Measurements from ENCODE around the gene GNLY.
"Not testable (repeated sequence)": the region's sequence is repeated elsewhere in the genome, so short reads cannot be mapped to it uniquely, and the experiment has no call there.

Gene GNLY

GRCh38 chr2:85653996-85654395 lies 40.2 kb upstream of the GNLY start:
- H3K27me3 ChIP-seq (replicated peaks; ENCODE audit: control insufficient read depth, insufficient read depth, low read length, poor library complexity, severe bottlenecking): no peaks in the 10 kb centered on the region
- H3K4me3 ChIP-seq (ENCODE audit: insufficient read depth, low read depth, low read length, poor library complexity, severe bottlenecking): no peak overlapping the region
- H3K36me3 ChIP-seq (ENCODE audit: control insufficient read depth, insufficient read depth, low read length): peaks cover 9% of the 10 kb centered on the region
- DNase-seq: no peak
- H3K9me3 ChIP-seq (ENCODE audit: control insufficient read depth, low read length): no peaks in the 10 kb centered on the region
- no peaks in the 10 kb centered on the region for H3K4me1 ChIP-seq (ENCODE audit: control insufficient read depth, insufficient read depth, low read length, poor library complexity, severe bottlenecking)
- no peak overlapping the region for H3K27ac ChIP-seq (ENCODE audit: insufficient read depth, low read length, poor library complexity, severe bottlenecking)

DNA sequence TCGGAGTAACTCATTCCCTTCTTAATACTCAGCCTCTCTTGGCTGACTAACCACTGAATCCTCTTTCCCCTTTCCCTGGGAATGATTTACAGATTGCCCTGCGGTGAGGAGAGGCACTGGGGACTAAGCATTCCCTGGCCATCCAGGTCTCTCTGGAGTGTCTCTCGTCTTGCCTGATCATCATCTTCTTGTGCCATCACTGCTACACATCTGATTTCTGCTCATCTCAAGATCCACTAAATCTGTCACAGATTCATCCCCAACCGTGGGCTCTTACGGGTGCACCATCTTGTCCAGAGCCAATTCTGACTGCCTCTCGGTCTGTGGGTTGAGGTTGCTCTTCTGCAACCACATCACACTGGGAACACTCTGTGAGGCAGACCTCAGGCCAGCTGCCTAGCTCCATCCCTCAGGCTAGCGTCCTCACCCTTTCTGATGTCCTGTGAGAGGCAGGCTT lies 38.2 kb upstream of the GNLY start:
- Histone ChIP-seq H3K4me3 (ENCODE audit: insufficient read depth, low read depth, low read length, poor library complexity, severe bottlenecking) (no peak overlapping the region), H3K9me3 (ENCODE audit: control insufficient read depth, low read length) (no peaks in the 10 kb centered on the region), H3K27ac (ENCODE audit: insufficient read depth, low read length, poor library complexity, severe bottlenecking) (no peak overlapping the region), H3K36me3 (ENCODE audit: control insufficient read depth, insufficient read depth, low read length) (no peaks in the 10 kb centered on the region), H3K4me1 (ENCODE audit: control insufficient read depth, insufficient read depth, low read length, poor library complexity, severe bottlenecking) (no peaks in the 10 kb centered on the region), H3K27me3 (replicated peaks; ENCODE audit: control insufficient read depth, insufficient read depth, low read length, poor library complexity, severe bottlenecking) (no peaks in the 10 kb centered on the region)
- no peak for DNase-seq

DNA sequence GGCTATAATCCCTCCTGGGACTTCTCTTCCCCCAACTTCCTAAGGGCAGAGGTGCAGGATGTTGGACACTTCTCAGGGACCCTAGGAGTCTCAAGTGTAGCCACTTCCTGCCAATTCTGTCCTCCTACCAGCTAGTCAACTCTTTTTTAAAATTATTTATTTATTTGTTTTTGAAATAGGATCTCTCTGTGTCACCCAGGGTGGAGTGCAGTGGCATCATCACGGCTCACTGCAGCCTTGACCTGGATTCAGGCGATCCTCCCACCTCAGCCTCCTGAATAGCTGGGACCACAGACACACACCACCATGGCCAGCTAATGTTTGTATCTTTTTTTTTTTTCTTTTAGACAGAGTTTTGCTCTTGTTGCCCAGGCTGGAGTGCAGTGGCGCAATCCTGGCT lies 37.7 kb upstream of the GNLY start:
- no peak for DNase-seq
- Histone ChIP-seq H3K4me3 (ENCODE audit: insufficient read depth, low read depth, low read length, poor library complexity, severe bottlenecking) (no peak overlapping the region), H3K27me3 (replicated peaks; ENCODE audit: control insufficient read depth, insufficient read depth, low read length, poor library complexity, severe bottlenecking) (no peaks in the 10 kb centered on the region), H3K9me3 (ENCODE audit: control insufficient read depth, low read length) (no peaks in the 10 kb centered on the region), H3K4me1 (ENCODE audit: control insufficient read depth, insufficient read depth, low read length, poor library complexity, severe bottlenecking) (no peaks in the 10 kb centered on the region), H3K36me3 (ENCODE audit: control insufficient read depth, insufficient read depth, low read length) (no peaks in the 10 kb centered on the region), H3K27ac (ENCODE audit: insufficient read depth, low read length, poor library complexity, severe bottlenecking) (no peak overlapping the region)

GRCh38 chr2:85657399-85657798 lies 36.8 kb upstream of the GNLY start:
- H3K4me1 ChIP-seq (ENCODE audit: control insufficient read depth, insufficient read depth, low read length, poor library complexity, severe bottlenecking); H3K27ac ChIP-seq (ENCODE audit: insufficient read depth, low read length, poor library complexity, severe bottlenecking); DNase-seq; H3K27me3 ChIP-seq (replicated peaks; ENCODE audit: control insufficient read depth, insufficient read depth, low read length, poor library complexity, severe bottlenecking); H3K9me3 ChIP-seq (ENCODE audit: control insufficient read depth, low read length); H3K4me3 ChIP-seq (ENCODE audit: insufficient read depth, low read depth, low read length, poor library complexity, severe bottlenecking); H3K36me3 ChIP-seq (ENCODE audit: control insufficient read depth, insufficient read depth, low read length): not testable (repeated sequence)

GRCh38 chr2:85659324-85659981 lies 34.7 kb upstream of the GNLY start:
- no peaks in the 10 kb centered on the region for H3K4me1 ChIP-seq (ENCODE audit: control insufficient read depth, insufficient read depth, low read length, poor library complexity, severe bottlenecking)
- H3K27me3 ChIP-seq (replicated peaks; ENCODE audit: control insufficient read depth, insufficient read depth, low read length, poor library complexity, severe bottlenecking): no peaks in the 10 kb centered on the region
- H3K36me3 ChIP-seq (ENCODE audit: control insufficient read depth, insufficient read depth, low read length): no peaks in the 10 kb centered on the region
- DNase-seq: no peak
- H3K27ac ChIP-seq (ENCODE audit: insufficient read depth, low read length, poor library complexity, severe bottlenecking): no peak overlapping the region
- H3K9me3 ChIP-seq (ENCODE audit: control insufficient read depth, low read length): no peaks in the 10 kb centered on the region
- no peak overlapping the region for H3K4me3 ChIP-seq (ENCODE audit: insufficient read depth, low read depth, low read length, poor library complexity, severe bottlenecking)

GRCh38 chr2:85660301-85660700 lies 33.9 kb upstream of the GNLY start:
- not testable (repeated sequence) for H3K4me3 ChIP-seq (ENCODE audit: insufficient read depth, low read depth, low read length, poor library complexity, severe bottlenecking); H3K27ac ChIP-seq (ENCODE audit: insufficient read depth, low read length, poor library complexity, severe bottlenecking); DNase-seq; H3K9me3 ChIP-seq (ENCODE audit: control insufficient read depth, low read length); H3K36me3 ChIP-seq (ENCODE audit: control insufficient read depth, insufficient read depth, low read length); H3K27me3 ChIP-seq (replicated peaks; ENCODE audit: control insufficient read depth, insufficient read depth, low read length, poor library complexity, severe bottlenecking); H3K4me1 ChIP-seq (ENCODE audit: control insufficient read depth, insufficient read depth, low read length, poor library complexity, severe bottlenecking)

DNA sequence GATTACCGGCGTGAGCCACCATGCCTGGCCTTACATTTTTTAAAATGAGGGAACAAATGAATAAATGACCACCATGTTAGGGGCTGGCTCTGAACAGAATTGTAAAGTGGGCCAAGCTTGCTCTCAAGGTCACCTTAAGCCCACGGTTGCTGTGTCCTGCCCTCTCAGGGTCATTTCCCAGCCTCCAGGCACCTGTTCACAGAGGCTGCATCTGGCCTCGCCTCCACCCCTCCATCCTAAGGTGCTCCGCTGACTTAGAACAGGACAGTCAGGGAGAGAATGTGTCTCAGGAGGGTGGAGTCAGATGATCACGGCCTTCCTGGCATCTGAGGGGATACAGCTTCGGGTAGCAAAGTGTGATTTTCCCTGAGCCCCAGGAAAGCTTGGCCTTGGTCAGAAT lies 33.4 kb upstream of the GNLY start:
- no peak for DNase-seq
- H3K9me3 ChIP-seq (ENCODE audit: control insufficient read depth, low read length): no peaks in the 10 kb centered on the region
- H3K27me3 ChIP-seq (replicated peaks; ENCODE audit: control insufficient read depth, insufficient read depth, low read length, poor library complexity, severe bottlenecking): no peaks in the 10 kb centered on the region
- H3K27ac ChIP-seq (ENCODE audit: insufficient read depth, low read length, poor library complexity, severe bottlenecking): no peak overlapping the region
- no peaks in the 10 kb centered on the region for H3K36me3 ChIP-seq (ENCODE audit: control insufficient read depth, insufficient read depth, low read length)
- H3K4me1 ChIP-seq (ENCODE audit: control insufficient read depth, insufficient read depth, low read length, poor library complexity, severe bottlenecking): no peaks in the 10 kb centered on the region
- H3K4me3 ChIP-seq (ENCODE audit: insufficient read depth, low read depth, low read length, poor library complexity, severe bottlenecking): no peak overlapping the region

DNA sequence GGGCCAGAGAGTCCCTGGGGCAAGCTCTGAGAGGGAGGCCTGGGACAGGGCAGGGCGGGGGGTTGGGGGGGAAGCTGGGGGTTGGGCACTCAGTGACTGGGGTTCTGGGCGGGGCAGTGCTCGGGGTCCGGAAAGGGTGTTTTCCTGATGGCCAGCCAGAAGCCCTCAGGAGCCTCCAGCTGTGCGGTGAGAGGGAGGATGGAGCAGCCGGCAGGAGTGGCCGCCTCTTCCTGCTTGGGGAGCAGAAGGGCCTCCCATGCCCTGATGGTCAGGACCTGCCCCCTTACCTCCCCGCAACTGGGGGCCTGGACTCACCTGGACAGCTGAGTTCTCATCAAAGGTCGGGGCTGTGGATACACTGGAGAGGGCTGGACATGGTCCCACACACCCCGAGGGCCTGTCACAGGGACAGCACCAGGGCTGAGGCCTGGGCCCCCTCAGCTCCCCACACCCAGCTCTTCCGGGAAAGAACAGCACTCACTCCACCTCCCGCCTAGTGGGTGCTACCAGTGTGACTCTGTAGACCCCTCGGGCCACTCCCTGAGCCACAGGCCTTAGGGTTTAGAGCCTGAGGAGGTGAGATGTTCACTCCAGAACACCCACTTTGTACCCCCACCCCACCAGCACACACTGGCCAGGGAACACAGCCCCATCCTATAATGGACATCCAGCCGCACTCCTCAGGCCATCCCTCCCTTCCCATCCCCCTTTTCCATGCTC lies 32.9 kb upstream of the GNLY start:
- no peak for DNase-seq
- Histone ChIP-seq H3K4me1 (ENCODE audit: control insufficient read depth, insufficient read depth, low read length, poor library complexity, severe bottlenecking) (no peaks in the 10 kb centered on the region), H3K27me3 (replicated peaks; ENCODE audit: control insufficient read depth, insufficient read depth, low read length, poor library complexity, severe bottlenecking) (no peaks in the 10 kb centered on the region), H3K9me3 (ENCODE audit: control insufficient read depth, low read length) (no peaks in the 10 kb centered on the region), H3K27ac (ENCODE audit: insufficient read depth, low read length, poor library complexity, severe bottlenecking) (no peak overlapping the region), H3K4me3 (ENCODE audit: insufficient read depth, low read depth, low read length, poor library complexity, severe bottlenecking) (no peak overlapping the region), H3K36me3 (ENCODE audit: control insufficient read depth, insufficient read depth, low read length) (no peaks in the 10 kb centered on the region)

DNA sequence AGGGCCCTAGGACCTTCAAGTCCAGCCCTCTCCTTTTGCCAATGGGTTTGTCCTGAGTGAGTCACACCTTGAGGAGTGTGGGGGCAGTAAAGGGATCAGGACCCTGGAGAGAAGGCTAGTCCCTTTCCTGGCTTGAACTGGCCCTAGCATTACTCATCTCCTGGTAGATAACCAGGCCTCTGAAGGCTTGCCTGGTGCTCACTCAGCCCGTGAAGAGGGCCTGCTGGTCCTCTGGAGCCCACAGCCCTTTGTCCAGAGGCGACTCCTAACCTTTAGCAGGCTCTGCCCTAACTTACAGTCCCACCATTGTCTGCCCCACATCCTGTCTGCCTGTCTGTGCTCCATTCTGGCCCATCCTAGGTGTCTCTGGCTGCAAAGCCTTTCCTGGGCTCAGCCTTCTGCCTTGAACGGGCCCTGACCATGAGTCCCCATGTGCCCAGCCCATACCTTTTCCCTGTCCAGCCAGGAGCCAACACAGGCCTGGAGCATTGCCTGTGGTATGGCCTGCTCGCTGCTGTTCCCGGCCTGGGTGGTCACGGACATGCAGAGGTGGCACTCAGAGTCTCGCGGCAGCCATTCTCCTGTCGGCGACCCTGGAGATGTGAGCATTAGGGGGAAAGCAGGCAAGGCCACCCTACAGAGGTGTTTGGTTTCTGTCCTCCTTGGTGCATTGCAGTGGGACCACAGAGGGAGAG lies 31.1 kb upstream of the GNLY start:
- Histone ChIP-seq H3K36me3 (ENCODE audit: control insufficient read depth, insufficient read depth, low read length) (no peaks in the 10 kb centered on the region), H3K4me3 (ENCODE audit: insufficient read depth, low read depth, low read length, poor library complexity, severe bottlenecking) (no peak overlapping the region), H3K9me3 (ENCODE audit: control insufficient read depth, low read length) (no peaks in the 10 kb centered on the region), H3K27me3 (replicated peaks; ENCODE audit: control insufficient read depth, insufficient read depth, low read length, poor library complexity, severe bottlenecking) (no peaks in the 10 kb centered on the region), H3K27ac (ENCODE audit: insufficient read depth, low read length, poor library complexity, severe bottlenecking) (no peak overlapping the region), H3K4me1 (ENCODE audit: control insufficient read depth, insufficient read depth, low read length, poor library complexity, severe bottlenecking) (no peaks in the 10 kb centered on the region)
- no peak for DNase-seq
